HAP-1 (cell line): ENCODE measurements around the gene EEFSEC.
A peak's percentile ranks its signal among the peaks of the same experiment; 100 is the strongest.
"Not testable (repeated sequence)": the region's sequence is repeated elsewhere in the genome, so short reads cannot be mapped to it uniquely, and the experiment has no call there.

Experiments
- DNase-seq, 2 experiments: peaks; one replicate each; pipeline ENCODE4 v3.0.0-alpha.2; 2016 to 2020; ENCODE audit warnings: low spot score in 2 of 2
- H3K27me3 ChIP-seq: fragments of 250-450 bp; sonication (Bioruptor Pico); 2 replicates; pipeline ENCODE4 v1.5.1; 2020; ENCODE audit warnings: low read depth, mild to moderate bottlenecking, moderate library complexity
- H3K36me3 ChIP-seq: fragments of 250-450 bp; sonication (Bioruptor Pico); replicated peaks from 2 replicates; pipeline ENCODE4 v1.5.1; 2020; ENCODE audit warnings: mild to moderate bottlenecking
- H3K4me1 ChIP-seq: fragments of 250-450 bp; sonication (Bioruptor Pico); 2 replicates; pipeline ENCODE4 v1.5.1; 2020; ENCODE audit warnings: mild to moderate bottlenecking
- H3K4me3 ChIP-seq: fragments of 250-450 bp; sonication (Bioruptor Pico); 2 replicates; pipeline ENCODE4 v1.5.1; 2020; ENCODE audit warnings: mild to moderate bottlenecking, moderate library complexity
- H3K9me3 ChIP-seq: fragments of 250-450 bp; sonication (Bioruptor Pico); 2 replicates; pipeline ENCODE4 v1.5.1; 2020; ENCODE audit warnings: mild to moderate bottlenecking, moderate library complexity
- in situ Hi-C: fragments of 300-500 bp; cut with MboI; formaldehyde crosslinking; loops from 3 replicates; pipeline ENCODE4 v1.14.3; 2020; ENCODE audit warnings: low sequenced_read_pairs, inconsistent platforms, mixed read lengths

The EEFSEC gene

GRCh38 chr3:128143496-128143895, 9.8 kb upstream of the EEFSEC start:
- H3K27me3 ChIP-seq, result peaks cover 8% of the 10 kb centered on the region
- H3K9me3 ChIP-seq, result no peaks in the 10 kb centered on the region
- in situ Hi-C loops, result no loop called here
- no peaks in the 10 kb centered on the region for H3K36me3 ChIP-seq
- no peak overlapping the region for H3K4me3 ChIP-seq
- no peak for DNase-seq
- H3K4me1 ChIP-seq, result no peaks in the 10 kb centered on the region

- Histone ChIP-seq H3K9me3 (no peaks in the 10 kb centered on the region), H3K27me3 (peaks cover 4% of the 10 kb centered on the region), H3K4me1 (no peaks in the 10 kb centered on the region), H3K36me3 (no peaks in the 10 kb centered on the region), H3K4me3 (no peak overlapping the region)
- DNase-seq, result no peak
- in situ Hi-C loops, result no loop called here
Measured at GRCh38 chr3:128144512-128145187, 8.6 kb upstream of the EEFSEC start.

GRCh38 chr3:128145279-128145678, 8.0 kb upstream of the EEFSEC start:
- Histone ChIP-seq H3K4me3 (no peak overlapping the region), H3K4me1 (no peaks in the 10 kb centered on the region), H3K27me3 (peaks cover 4% of the 10 kb centered on the region), H3K36me3 (no peaks in the 10 kb centered on the region), H3K9me3 (no peaks in the 10 kb centered on the region)
- in situ Hi-C loops, result no loop called here
- DNase-seq, result no peak

GRCh38 chr3:128146201-128146600, 7.1 kb upstream of the EEFSEC start:
- no peaks in the 10 kb centered on the region for H3K36me3 ChIP-seq
- DNase-seq, result no peak
- in situ Hi-C loops, result no loop called here
- H3K4me1 ChIP-seq, result no peaks in the 10 kb centered on the region
- H3K4me3 ChIP-seq, result no peak overlapping the region
- H3K27me3 ChIP-seq, result no peaks in the 10 kb centered on the region; the same call in 1 of the 2 replicates
- H3K9me3 ChIP-seq, result no peaks in the 10 kb centered on the region

GRCh38 chr3:128149650-128150049, 3.6 kb upstream of the EEFSEC start:
- Histone ChIP-seq H3K9me3 (no peaks in the 10 kb centered on the region), H3K4me3 (no peak overlapping the region), H3K4me1 (no peaks in the 10 kb centered on the region), H3K36me3 (no peaks in the 10 kb centered on the region), H3K27me3 (no peaks in the 10 kb centered on the region)
- in situ Hi-C loops, result no loop called here
- DNase-seq, result no peak

GRCh38 chr3:128151758-128152274, 1.5 kb upstream of the EEFSEC start:
- Histone ChIP-seq H3K4me3 (no peak overlapping the region), H3K9me3 (no peaks in the 10 kb centered on the region), H3K36me3 (no peaks in the 10 kb centered on the region; the same call in 1 of the 2 replicates), H3K27me3 (no peaks in the 10 kb centered on the region), H3K4me1 (no peaks in the 10 kb centered on the region)
- in situ Hi-C loops, result no loop called here
- no peak for DNase-seq

- Histone ChIP-seq H3K4me1 (no peaks in the 10 kb centered on the region), H3K27me3 (no peaks in the 10 kb centered on the region), H3K9me3 (no peaks in the 10 kb centered on the region), H3K36me3 (no peaks in the 10 kb centered on the region; the same call in 1 of the 2 replicates), H3K4me3 (peak overlapping the region; percentile 83)
- in situ Hi-C loops, result no loop called here
- no peak for DNase-seq
Measured at GRCh38 chr3:128152419-128153155, 694 bp upstream of the EEFSEC start.

GRCh38 chr3:128154354-128154753, 1.1 kb downstream of the EEFSEC start:
- DNase-seq, H3K36me3 ChIP-seq, in situ Hi-C loops, H3K4me1 ChIP-seq, H3K27me3 ChIP-seq, H3K9me3 ChIP-seq: not testable (repeated sequence)
- peak overlapping the region; percentile 83 for H3K4me3 ChIP-seq

GRCh38 chr3:128155616-128156360, 2.5 kb downstream of the EEFSEC start:
- DNase-seq, result no peak
- Histone ChIP-seq H3K4me1 (no peaks in the 10 kb centered on the region), H3K27me3 (no peaks in the 10 kb centered on the region), H3K9me3 (no peaks in the 10 kb centered on the region), H3K36me3 (no peaks in the 10 kb centered on the region; the same call in 1 of the 2 replicates), H3K4me3 (no peak overlapping the region)
- in situ Hi-C loops, result no loop called here

GRCh38 chr3:128160661-128161060, 7.4 kb downstream of the EEFSEC start:
- Histone ChIP-seq H3K9me3 (no peaks in the 10 kb centered on the region), H3K36me3 (no peaks in the 10 kb centered on the region; the same call in 1 of the 2 replicates), H3K27me3 (no peaks in the 10 kb centered on the region), H3K4me1 (no peaks in the 10 kb centered on the region), H3K4me3 (no peak overlapping the region)
- in situ Hi-C loops, result no loop called here
- no peak for DNase-seq

- H3K9me3 ChIP-seq, result no peaks in the 10 kb centered on the region
- DNase-seq, result no peak
- H3K4me1 ChIP-seq, result no peaks in the 10 kb centered on the region; the same call in 1 of the 2 replicates
- in situ Hi-C loops, result no loop called here
- H3K4me3 ChIP-seq, result no peak overlapping the region
- no peaks in the 10 kb centered on the region for H3K36me3 ChIP-seq
- no peaks in the 10 kb centered on the region for H3K27me3 ChIP-seq
Measured at GRCh38 chr3:128163432-128163831, 10.2 kb downstream of the EEFSEC start.

GRCh38 chr3:128166971-128167453, 13.7 kb downstream of the EEFSEC start:
- in situ Hi-C loops, result no loop called here
- H3K36me3 ChIP-seq, result no peaks in the 10 kb centered on the region; the same call in 1 of the 2 replicates
- no peaks in the 10 kb centered on the region; the same call in 1 of the 2 replicates for H3K4me1 ChIP-seq
- no peaks in the 10 kb centered on the region for H3K27me3 ChIP-seq
- H3K4me3 ChIP-seq, result no peak overlapping the region
- H3K9me3 ChIP-seq, result no peaks in the 10 kb centered on the region
- no peak for DNase-seq

- DNase-seq, result no peak
- in situ Hi-C loops, result no loop called here
- H3K4me3 ChIP-seq, result no peak overlapping the region
- H3K27me3 ChIP-seq, result no peaks in the 10 kb centered on the region
- no peaks in the 10 kb centered on the region; the same call in 1 of the 2 replicates for H3K4me1 ChIP-seq
- no peaks in the 10 kb centered on the region for H3K9me3 ChIP-seq
- no peaks in the 10 kb centered on the region; the same call in 1 of the 2 replicates for H3K36me3 ChIP-seq
Measured at GRCh38 chr3:128167646-128167972, 14.3 kb downstream of the EEFSEC start.
